ENCODE data around the gene GRPEL1. TPM values are rescaled to one million over a fixed set of nuclear protein-coding genes. Genes with fewer than 3 reads are reported as not detected.

Gene GRPEL1
- total and polyA plus RNA-seq, 2 of the 13 experiments (the other 11 are each of a cell fraction or from before 2014, with no cell fraction given), result 32.3 to 141 TPM

DNA sequence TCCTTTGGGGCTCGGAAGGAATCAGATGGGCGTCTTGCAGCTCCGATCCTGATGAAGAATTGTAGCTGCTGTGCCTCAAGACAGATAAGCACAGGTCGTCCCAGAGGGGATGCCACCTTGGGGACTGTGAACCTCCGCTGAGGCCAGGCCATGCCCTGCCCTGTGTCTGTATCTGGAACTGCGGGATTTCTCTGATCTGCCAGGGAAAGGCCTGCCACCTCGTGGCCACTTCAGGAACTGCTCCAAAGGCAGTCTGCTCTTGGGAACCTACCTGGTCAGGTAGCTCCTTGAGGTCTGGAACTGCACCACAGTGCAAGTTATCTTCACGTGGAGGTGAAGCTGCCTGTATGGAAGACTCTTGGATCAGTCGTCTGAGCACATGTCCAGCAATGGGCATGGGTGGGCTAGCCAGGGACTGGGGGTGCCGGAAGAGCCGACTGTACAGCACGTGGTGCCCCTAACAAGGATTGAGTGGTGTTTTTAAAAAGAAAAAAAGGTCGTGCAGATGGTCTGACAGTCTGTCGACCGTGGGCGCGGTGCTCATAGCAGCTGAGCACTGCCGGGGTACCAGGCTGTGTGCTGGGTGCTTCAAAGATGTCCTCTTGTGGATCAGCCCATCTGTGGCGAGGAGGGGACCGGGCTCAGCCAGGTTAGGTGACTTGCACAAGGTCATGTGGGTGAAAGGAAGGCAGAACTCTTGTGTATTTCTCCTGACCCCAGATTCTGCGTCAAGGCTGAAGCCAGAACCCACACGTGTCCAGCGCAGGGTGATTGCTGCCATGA lies 3.1 kb upstream of the GRPEL1 start (continued):
- no peak for TF ChIP-seq ZNF619 (CRISPR knock-in tag; IDR thresholded peaks at IDR 0.05)
- no peak for TF ChIP-seq NFYB (CRISPR knock-in tag; IDR thresholded peaks at IDR 0.05)
- TF ChIP-seq KMT2A (CRISPR knock-in tag; IDR thresholded peaks at IDR 0.05), result 0 out of 2 replicates have a peak, but pooled peaks have one; percentile 51
- TF ChIP-seq, protein P1, sequence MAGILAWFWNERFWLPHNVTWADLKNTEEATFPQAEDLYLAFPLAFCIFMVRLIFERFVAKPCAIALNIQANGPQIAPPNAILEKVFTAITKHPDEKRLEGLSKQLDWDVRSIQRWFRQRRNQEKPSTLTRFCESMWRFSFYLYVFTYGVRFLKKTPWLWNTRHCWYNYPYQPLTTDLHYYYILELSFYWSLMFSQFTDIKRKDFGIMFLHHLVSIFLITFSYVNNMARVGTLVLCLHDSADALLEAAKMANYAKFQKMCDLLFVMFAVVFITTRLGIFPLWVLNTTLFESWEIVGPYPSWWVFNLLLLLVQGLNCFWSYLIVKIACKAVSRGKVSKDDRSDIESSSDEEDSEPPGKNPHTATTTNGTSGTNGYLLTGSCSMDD (CRISPR knock-in tag; IDR thresholded peaks at IDR 0.05), result no peak
- TF ChIP-seq ZIK1 (CRISPR knock-in tag; IDR thresholded peaks at IDR 0.05; ENCODE audit: borderline replicate concordance, low read depth), result no peak
- peak; percentile 39; the same call in 1 of the 3 replicates for TF ChIP-seq MXI1 (IDR thresholded peaks at IDR 0.05; ENCODE audit: borderline replicate concordance, low read depth, low read length)
- no peak for TF ChIP-seq HNF4G (IDR thresholded peaks at IDR 0.05; ENCODE audit: borderline replicate concordance, low read depth, low read length)
- 0 out of 2 replicates have a peak, but pooled peaks have one; percentile 23 for TF ChIP-seq HNF4G (CRISPR knock-in tag; IDR thresholded peaks at IDR 0.05; ENCODE audit: borderline replicate concordance, low read depth)
- TF ChIP-seq MEIS2 (CRISPR knock-in tag; IDR thresholded peaks at IDR 0.05), result no peak
- 0 out of 2 replicates have a peak, but pooled peaks have one; percentile 35 for TF ChIP-seq MED1 (CRISPR knock-in tag; IDR thresholded peaks at IDR 0.05)
- TF ChIP-seq, protein P2, sequence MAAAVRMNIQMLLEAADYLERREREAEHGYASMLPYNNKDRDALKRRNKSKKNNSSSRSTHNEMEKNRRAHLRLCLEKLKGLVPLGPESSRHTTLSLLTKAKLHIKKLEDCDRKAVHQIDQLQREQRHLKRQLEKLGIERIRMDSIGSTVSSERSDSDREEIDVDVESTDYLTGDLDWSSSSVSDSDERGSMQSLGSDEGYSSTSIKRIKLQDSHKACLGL (CRISPR knock-in tag; IDR thresholded peaks at IDR 0.05), result 0 out of 2 replicates have a peak, but pooled peaks have one; percentile 22
- TF ChIP-seq MIER3 (CRISPR knock-in tag; IDR thresholded peaks at IDR 0.05; ENCODE audit: borderline replicate concordance), result 0 out of 2 replicates have a peak, but pooled peaks have one; percentile 42
- TF ChIP-seq GATAD1 (CRISPR knock-in tag; IDR thresholded peaks at IDR 0.05), result peak; percentile 55; the same call in 1 of the 2 replicates
- 0 out of 2 replicates have a peak, but pooled peaks have one; percentile 24 for TF ChIP-seq NCOA2 (CRISPR knock-in tag; IDR thresholded peaks at IDR 0.05)
- TF ChIP-seq, protein P3, sequence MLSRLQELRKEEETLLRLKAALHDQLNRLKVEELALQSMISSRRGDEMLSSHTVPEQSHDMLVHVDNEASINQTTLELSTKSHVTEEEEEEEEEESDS (CRISPR knock-in tag; IDR thresholded peaks at IDR 0.05; ENCODE audit: borderline replicate concordance), result no peak
- 0 out of 2 replicates have a peak, but pooled peaks have one; percentile 26 for TF ChIP-seq ZNF747 (CRISPR knock-in tag; IDR thresholded peaks at IDR 0.05; ENCODE audit: borderline replicate concordance)
- 0 out of 2 replicates have a peak, but pooled peaks have one; percentile 32 for TF ChIP-seq ELF3 (CRISPR knock-in tag; IDR thresholded peaks at IDR 0.05)
- TF ChIP-seq, protein P4, sequence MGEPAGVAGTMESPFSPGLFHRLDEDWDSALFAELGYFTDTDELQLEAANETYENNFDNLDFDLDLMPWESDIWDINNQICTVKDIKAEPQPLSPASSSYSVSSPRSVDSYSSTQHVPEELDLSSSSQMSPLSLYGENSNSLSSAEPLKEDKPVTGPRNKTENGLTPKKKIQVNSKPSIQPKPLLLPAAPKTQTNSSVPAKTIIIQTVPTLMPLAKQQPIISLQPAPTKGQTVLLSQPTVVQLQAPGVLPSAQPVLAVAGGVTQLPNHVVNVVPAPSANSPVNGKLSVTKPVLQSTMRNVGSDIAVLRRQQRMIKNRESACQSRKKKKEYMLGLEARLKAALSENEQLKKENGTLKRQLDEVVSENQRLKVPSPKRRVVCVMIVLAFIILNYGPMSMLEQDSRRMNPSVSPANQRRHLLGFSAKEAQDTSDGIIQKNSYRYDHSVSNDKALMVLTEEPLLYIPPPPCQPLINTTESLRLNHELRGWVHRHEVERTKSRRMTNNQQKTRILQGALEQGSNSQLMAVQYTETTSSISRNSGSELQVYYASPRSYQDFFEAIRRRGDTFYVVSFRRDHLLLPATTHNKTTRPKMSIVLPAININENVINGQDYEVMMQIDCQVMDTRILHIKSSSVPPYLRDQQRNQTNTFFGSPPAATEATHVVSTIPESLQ (CRISPR knock-in tag; conservative IDR thresholded peaks at IDR 0.05), result no peak
- no peak for TF ChIP-seq HMG20B (CRISPR knock-in tag; conservative IDR thresholded peaks at IDR 0.05)
- TF ChIP-seq DPF2 (CRISPR knock-in tag; IDR thresholded peaks at IDR 0.05; ENCODE audit: borderline replicate concordance, low read depth), result no peak
- TF ChIP-seq, protein P5, sequence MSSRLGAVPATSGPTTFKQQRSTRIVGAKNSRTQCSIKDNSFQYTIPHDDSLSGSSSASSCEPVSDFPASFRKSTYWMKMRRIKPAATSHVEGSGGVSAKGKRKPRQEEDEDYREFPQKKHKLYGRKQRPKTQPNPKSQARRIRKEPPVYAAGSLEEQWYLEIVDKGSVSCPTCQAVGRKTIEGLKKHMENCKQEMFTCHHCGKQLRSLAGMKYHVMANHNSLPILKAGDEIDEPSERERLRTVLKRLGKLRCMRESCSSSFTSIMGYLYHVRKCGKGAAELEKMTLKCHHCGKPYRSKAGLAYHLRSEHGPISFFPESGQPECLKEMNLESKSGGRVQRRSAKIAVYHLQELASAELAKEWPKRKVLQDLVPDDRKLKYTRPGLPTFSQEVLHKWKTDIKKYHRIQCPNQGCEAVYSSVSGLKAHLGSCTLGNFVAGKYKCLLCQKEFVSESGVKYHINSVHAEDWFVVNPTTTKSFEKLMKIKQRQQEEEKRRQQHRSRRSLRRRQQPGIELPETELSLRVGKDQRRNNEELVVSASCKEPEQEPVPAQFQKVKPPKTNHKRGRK (CRISPR knock-in tag; IDR thresholded peaks at IDR 0.05), result no peak
- TF ChIP-seq ATF7-NPFF (CRISPR knock-in tag; IDR thresholded peaks at IDR 0.05; ENCODE audit: low read depth), result 0 out of 2 replicates have a peak, but pooled peaks have one; percentile 45
- no peak for TF ChIP-seq CEBPG (CRISPR knock-in tag; IDR thresholded peaks at IDR 0.05)
- no peak for TF ChIP-seq ZNF879 (CRISPR knock-in tag; IDR thresholded peaks at IDR 0.05)
- TF ChIP-seq PCBP2 (optimal IDR thresholded peaks at IDR 0.05; ENCODE audit: low read depth, low read length, poor library complexity, severe bottlenecking), result no peak

Measured in HepG2 (cell line).